HCT116 (cell line): ENCODE results near the gene PPM1F.

Experiments
- CTCF ChIP-seq, 3 experiments: fragments of 200-600 bp in 1 of 3; sonication (generic) in 1 of 3; IDR thresholded peaks in 2 of 3; conservative IDR thresholded peaks in 1 of 3; 2 replicates each; pipeline ENCODE4 v1.5.1; 2012 to 2017; ENCODE audit warnings: low read depth in 2 of 3, low read length in 2 of 3, antibody characterized with exemption in 1 of 3, borderline replicate concordance in 1 of 3, control low read depth in 1 of 3, mild to moderate bottlenecking in 1 of 3, mixed read lengths in 1 of 3, mixed run types in 1 of 3, moderate library complexity in 1 of 3; ENCODE audit not compliant: insufficient read depth in 1 of 3
- EZH2 ChIP-seq: fragments of 200-600 bp; sonication (generic); IDR thresholded peaks from 2 replicates; pipeline ENCODE4 v1.6.1; 2017; ENCODE audit warnings: antibody characterized with exemption, mixed run types
- EZH2phosphoT487 ChIP-seq: fragments of 200-600 bp; IDR thresholded peaks from 2 replicates; pipeline ENCODE4 v1.6.1; 2018; ENCODE audit warnings: antibody characterized with exemption, borderline replicate concordance
- POLR2A ChIP-seq: IDR thresholded peaks from 2 replicates; pipeline ENCODE4 v1.7.0; 2011; ENCODE audit warnings: borderline replicate concordance; ENCODE audit not compliant: insufficient read depth, insufficient read length; ENCODE audit errors: extremely low read depth
- SIN3A ChIP-seq: IDR thresholded peaks from 2 replicates; pipeline ENCODE4 v1.6.1; 2012; ENCODE audit warnings: low read depth
- SRF ChIP-seq: IDR thresholded peaks from 2 replicates; pipeline ENCODE4 v1.6.1; 2012; ENCODE audit warnings: low read depth
- ZNF274 ChIP-seq: fragments of 200-500 bp; sonication (Bioruptor generic); IDR thresholded peaks from 2 replicates; pipeline ENCODE4 v1.6.1; 2014; ENCODE audit warnings: mild to moderate bottlenecking, low read depth, low read length, inconsistent platforms
- TF ChIP-seq, protein P1 (sequence below): IDR thresholded peaks from 2 replicates; pipeline ENCODE4 v1.6.1; 2012; ENCODE audit warnings: low read depth
- TF ChIP-seq, protein P2 (sequence below): IDR thresholded peaks from 2 replicates; pipeline ENCODE4 v1.6.1; 2012

DNA sequence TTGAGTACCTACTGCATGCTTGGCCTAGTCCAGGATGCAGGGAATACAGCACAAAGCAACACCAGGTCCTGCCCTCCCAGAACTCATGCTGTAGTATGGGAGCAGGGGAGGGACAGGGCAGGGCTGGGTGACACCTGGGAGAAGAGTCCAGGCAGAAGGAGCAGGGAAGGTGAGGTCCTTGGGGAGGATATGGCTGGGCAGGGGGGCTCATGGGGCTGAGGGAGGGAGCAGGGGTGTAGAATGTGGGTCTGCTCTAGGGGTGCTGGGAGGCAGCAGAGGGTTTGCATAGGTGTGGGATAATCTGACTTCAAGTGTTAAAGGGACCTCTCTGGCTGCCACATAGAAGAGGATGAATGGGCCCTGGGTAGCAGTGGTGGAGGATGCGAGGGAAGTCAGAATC is 25.2 kb upstream of the PPM1F start:
- TF ChIP-seq, protein P1, sequence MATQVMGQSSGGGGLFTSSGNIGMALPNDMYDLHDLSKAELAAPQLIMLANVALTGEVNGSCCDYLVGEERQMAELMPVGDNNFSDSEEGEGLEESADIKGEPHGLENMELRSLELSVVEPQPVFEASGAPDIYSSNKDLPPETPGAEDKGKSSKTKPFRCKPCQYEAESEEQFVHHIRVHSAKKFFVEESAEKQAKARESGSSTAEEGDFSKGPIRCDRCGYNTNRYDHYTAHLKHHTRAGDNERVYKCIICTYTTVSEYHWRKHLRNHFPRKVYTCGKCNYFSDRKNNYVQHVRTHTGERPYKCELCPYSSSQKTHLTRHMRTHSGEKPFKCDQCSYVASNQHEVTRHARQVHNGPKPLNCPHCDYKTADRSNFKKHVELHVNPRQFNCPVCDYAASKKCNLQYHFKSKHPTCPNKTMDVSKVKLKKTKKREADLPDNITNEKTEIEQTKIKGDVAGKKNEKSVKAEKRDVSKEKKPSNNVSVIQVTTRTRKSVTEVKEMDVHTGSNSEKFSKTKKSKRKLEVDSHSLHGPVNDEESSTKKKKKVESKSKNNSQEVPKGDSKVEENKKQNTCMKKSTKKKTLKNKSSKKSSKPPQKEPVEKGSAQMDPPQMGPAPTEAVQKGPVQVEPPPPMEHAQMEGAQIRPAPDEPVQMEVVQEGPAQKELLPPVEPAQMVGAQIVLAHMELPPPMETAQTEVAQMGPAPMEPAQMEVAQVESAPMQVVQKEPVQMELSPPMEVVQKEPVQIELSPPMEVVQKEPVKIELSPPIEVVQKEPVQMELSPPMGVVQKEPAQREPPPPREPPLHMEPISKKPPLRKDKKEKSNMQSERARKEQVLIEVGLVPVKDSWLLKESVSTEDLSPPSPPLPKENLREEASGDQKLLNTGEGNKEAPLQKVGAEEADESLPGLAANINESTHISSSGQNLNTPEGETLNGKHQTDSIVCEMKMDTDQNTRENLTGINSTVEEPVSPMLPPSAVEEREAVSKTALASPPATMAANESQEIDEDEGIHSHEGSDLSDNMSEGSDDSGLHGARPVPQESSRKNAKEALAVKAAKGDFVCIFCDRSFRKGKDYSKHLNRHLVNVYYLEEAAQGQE, result no peak
- TF ChIP-seq POLR2A (no peak), ZNF274 (no peak), SRF (no peak), EZH2 (no peak), EZH2phosphoT487 (no peak), CTCF (IDR thresholded peaks at IDR 0.05 in 2 of 3, conservative IDR thresholded peaks at IDR 0.05 in 1 of 3; ENCODE audit: borderline replicate concordance in 1 of 3, insufficient read depth in 1 of 3, low read depth in 2 of 3, low read length in 2 of 3) (no peak), SIN3A (no peak)
- TF ChIP-seq, protein P2, sequence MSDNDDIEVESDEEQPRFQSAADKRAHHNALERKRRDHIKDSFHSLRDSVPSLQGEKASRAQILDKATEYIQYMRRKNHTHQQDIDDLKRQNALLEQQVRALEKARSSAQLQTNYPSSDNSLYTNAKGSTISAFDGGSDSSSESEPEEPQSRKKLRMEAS, result no peak
